Kidney (tissue), 14 donors: ENCODE results near the gene TBC1D5. TPM values are rescaled to one million over a fixed set of nuclear protein-coding genes. Genes with fewer than 3 reads are reported as not detected.

Experiments used
- DNase-seq, 5 donors: peaks; one replicate each; pipeline ENCODE4 v3.0.0-alpha.2; 2013 to 2020
- FAIRE-seq: peaks from 2 replicates; lab custom pipeline; 2012; peaks lifted over from hg19 to GRCh38; lab: Jason Lieb, UNC
- H3K27ac ChIP-seq, 2 donors: one replicate each; pipeline ENCODE4 v1.7.0; 2013; ENCODE audit warnings: low read depth in 2 of 2, low read length in 2 of 2, inconsistent platforms in 1 of 2
- H3K27me3 ChIP-seq: one replicate; pipeline ENCODE4 v1.7.1; 2013; ENCODE audit warnings: low read length, inconsistent platforms; ENCODE audit not compliant: control insufficient read depth, insufficient read depth
- H3K36me3 ChIP-seq, 3 donors: one replicate each; pipeline versions ENCODE4 v1.7.0 to v1.7.1; 2013; ENCODE audit warnings: low read length in 3 of 3, control low read depth in 1 of 3, inconsistent platforms in 1 of 3; ENCODE audit not compliant: insufficient read depth in 3 of 3, control insufficient read depth in 2 of 3
- H3K4me1 ChIP-seq, 3 donors: one replicate each; pipeline versions ENCODE4 v1.7.0 to v1.7.1; 2013; ENCODE audit warnings: low read length in 3 of 3, inconsistent platforms in 1 of 3, low read depth in 1 of 3; ENCODE audit not compliant: control insufficient read depth in 2 of 3, insufficient read depth in 2 of 3
- H3K4me3 ChIP-seq, 3 donors: one replicate each; pipeline versions ENCODE4 v1.7.0 to v1.8.1; 2013; ENCODE audit warnings: low read length in 3 of 3, control low read depth in 1 of 3, inconsistent platforms in 1 of 3
- H3K9ac ChIP-seq, 3 donors: one replicate each; pipeline versions ENCODE4 v1.7.0 to v1.7.1; 2013; ENCODE audit warnings: low read length in 3 of 3, control low read depth in 1 of 3, inconsistent platforms in 1 of 3
- H3K9me3 ChIP-seq, 3 donors: one replicate each; pipeline versions ENCODE4 v1.7.0 to v1.7.1; 2013; ENCODE audit warnings: low read length in 3 of 3, control low read depth in 1 of 3, inconsistent platforms in 1 of 3; ENCODE audit not compliant: control insufficient read depth in 2 of 3, insufficient read depth in 1 of 3
- intact Hi-C: fragments of 100-400 bp; cut with DNase I; formaldehyde crosslinking; loops from one replicate; pipeline ENCODE4 v1.11.1; 2022
- polyA plus RNA-seq: library from polyadenylated mRNA; stranded (reverse); fragments of 350-450 nt; fragmentation: Illumina TruSeq; extraction: RNeasy Lipid Tissue Mini Kit (QIAGEN cat#74804); gene quantifications from one replicate; pipeline ENCODE4 v1.2.3, GENCODE V29; 2014; ENCODE audit warnings: low read depth, low replicate concordance; ENCODE audit not compliant: insufficient read depth
- total RNA-seq: library from RNA; stranded (reverse); fragmentation: NEBNext Ultra II Directional; extraction: Animal tissue kit (Norgen Biotek cat#: 25700); gene quantifications from one replicate; pipeline ENCODE4 v1.2.1, GENCODE V29; 2021
- TF ChIP-seq, protein P1 (sequence below): IDR thresholded peaks from 3 replicates; pipeline ENCODE4 v1.5.1; 2012; ENCODE audit warnings: mild to moderate bottlenecking, moderate library complexity, borderline replicate concordance; ENCODE audit not compliant: insufficient read depth; ENCODE audit errors: extremely low read depth
- donor health status: control.
- donor health status: control.
- donor health status: control.
- donor health status: control.
- donor health status: control.
- donor health status: DM: yes; HTN: yes; CAD: no.
- donor health status: Normal renal cell carcinoma (clear cell type).

TBC1D5 gene
- total and polyA plus RNA-seq, 2 donors from 2014 or later, result 9.7 to 77.7 TPM

DNA sequence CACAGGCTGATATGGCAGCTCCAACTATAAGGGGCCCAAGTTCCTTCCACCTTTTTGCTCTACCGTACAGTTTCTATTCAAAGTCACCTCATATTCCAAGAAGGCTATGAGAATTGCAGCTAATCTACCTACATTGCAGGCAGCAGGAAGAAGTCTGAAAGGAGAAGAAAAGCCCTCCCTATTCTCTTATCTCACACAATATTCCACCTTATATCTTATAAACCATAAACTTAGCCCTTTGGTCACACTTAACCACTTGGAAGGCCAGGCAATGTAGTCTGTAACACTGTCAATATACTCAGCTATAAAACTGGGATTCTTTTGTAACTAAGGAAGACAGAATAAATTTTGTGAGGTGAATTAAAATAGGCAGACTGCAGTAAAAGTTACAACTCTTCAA is 54.9 kb downstream of the TBC1D5 start:
- FAIRE-seq, result no peak
- Histone ChIP-seq H3K27me3 (no peaks in the 10 kb centered on the region), H3K9ac (no peak overlapping the region), H3K4me1 (peaks cover 0 to 4% (median 0%) of the 10 kb centered on the region in 3 donors), H3K9me3 (no peaks in the 10 kb centered on the region), H3K36me3 (no peaks in the 10 kb centered on the region), H3K4me3 (no peak overlapping the region), H3K27ac (no peak overlapping the region)
- intact Hi-C loops, result no loop called here
- no peak for DNase-seq
- TF ChIP-seq, protein P1, sequence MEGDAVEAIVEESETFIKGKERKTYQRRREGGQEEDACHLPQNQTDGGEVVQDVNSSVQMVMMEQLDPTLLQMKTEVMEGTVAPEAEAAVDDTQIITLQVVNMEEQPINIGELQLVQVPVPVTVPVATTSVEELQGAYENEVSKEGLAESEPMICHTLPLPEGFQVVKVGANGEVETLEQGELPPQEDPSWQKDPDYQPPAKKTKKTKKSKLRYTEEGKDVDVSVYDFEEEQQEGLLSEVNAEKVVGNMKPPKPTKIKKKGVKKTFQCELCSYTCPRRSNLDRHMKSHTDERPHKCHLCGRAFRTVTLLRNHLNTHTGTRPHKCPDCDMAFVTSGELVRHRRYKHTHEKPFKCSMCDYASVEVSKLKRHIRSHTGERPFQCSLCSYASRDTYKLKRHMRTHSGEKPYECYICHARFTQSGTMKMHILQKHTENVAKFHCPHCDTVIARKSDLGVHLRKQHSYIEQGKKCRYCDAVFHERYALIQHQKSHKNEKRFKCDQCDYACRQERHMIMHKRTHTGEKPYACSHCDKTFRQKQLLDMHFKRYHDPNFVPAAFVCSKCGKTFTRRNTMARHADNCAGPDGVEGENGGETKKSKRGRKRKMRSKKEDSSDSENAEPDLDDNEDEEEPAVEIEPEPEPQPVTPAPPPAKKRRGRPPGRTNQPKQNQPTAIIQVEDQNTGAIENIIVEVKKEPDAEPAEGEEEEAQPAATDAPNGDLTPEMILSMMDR, result no peak

DNA sequence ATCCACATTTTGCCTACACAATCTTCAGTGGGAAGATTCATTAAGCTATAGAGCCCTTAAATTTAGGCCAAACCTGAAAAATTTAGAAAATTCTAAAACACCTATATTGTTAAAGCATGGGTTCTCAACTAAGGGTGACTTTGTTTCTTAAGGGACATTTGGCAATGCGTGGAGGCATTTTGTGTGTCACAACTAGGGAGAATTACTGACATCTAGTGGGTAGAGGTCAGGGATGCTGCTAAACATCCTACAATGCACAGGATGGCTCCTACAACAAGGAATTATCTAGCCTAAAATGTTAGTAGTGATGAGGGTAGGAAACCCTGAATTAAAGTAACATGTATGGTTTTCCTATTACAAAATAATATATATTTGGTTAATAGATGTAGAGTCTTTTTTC is 55.8 kb downstream of the TBC1D5 start:
- no peaks in the 10 kb centered on the region for H3K9me3 ChIP-seq

DNA sequence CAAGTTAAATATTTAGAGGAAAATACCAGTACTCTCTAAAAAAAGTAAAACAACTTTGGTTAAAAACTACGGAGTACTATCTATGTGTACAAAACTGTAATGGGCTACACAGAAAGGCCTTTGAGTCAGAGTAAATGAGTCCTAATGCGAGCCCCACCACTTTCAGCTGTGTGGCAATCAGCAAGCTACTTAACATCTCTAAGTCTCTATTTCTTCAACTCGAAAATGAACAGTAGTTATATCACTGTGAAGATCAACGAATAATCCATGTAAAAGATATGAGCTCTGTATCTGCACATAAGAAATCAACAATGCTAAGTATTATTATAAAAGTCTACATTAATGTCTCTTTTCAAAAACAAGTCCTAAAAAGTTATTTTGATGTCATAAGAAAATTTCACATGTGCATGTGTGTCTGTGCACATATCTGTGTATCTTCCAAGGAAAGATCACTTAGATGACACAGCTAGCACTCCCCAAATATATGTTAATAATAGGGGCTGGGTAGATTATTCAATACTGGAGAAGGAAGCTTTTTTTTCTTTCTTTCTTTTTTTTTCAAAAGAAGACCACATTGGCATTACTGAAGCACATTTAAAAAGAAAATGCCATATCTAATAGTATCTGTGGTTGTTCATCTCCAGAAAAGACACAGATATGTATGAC is 58.8 kb downstream of the TBC1D5 start:
- intact Hi-C loops, result no loop called here

More for the DNA sequence above, 55.8 kb downstream of the TBC1D5 start:
- Histone ChIP-seq H3K4me3 (no peak overlapping the region), H3K36me3 (no peaks in the 10 kb centered on the region), H3K27ac (no peak overlapping the region), H3K4me1 (peaks cover 0 to 4% (median 0%) of the 10 kb centered on the region in 3 donors), H3K9ac (no peak overlapping the region), H3K27me3 (no peaks in the 10 kb centered on the region)
- no peak for FAIRE-seq
- TF ChIP-seq, protein P1, result no peak
- intact Hi-C loops, result no loop called here
- no peak for DNase-seq

More for the DNA sequence above, 58.8 kb downstream of the TBC1D5 start:
- FAIRE-seq (no peak), DNase-seq (no peak)
- Histone ChIP-seq H3K9ac (no peak overlapping the region), H3K36me3 (no peaks in the 10 kb centered on the region), H3K4me1 (peaks cover 0 to 4% (median 0%) of the 10 kb centered on the region in 3 donors), H3K4me3 (no peak overlapping the region), H3K27me3 (no peaks in the 10 kb centered on the region), H3K27ac (no peak overlapping the region), H3K9me3 (no peaks in the 10 kb centered on the region)
- TF ChIP-seq, protein P1, result no peak
